H1 (cell line): Measurements from ENCODE around the gene GJD4.

Source experiments
- EZH2 ChIP-seq: fragments of 200-600 bp; sonication (generic); IDR thresholded peaks from 2 replicates; pipeline ENCODE4 v1.7.1; 2012; ENCODE audit warnings: low read depth, mild to moderate bottlenecking, moderate library complexity, low read length, inconsistent platforms; ENCODE audit not compliant: severe bottlenecking
- MAFK ChIP-seq: IDR thresholded peaks from 2 replicates; pipeline ENCODE4 v1.6.1; 2012; ENCODE audit warnings: low read depth, mild to moderate bottlenecking, improper control_type of control experiment, low read length
- POLR2AphosphoS5 ChIP-seq: IDR thresholded peaks from 2 replicates; pipeline ENCODE4 v1.6.1; 2011; ENCODE audit warnings: low read depth, low read length
- YY1 ChIP-seq: IDR thresholded peaks from 2 replicates; pipeline ENCODE4 v1.6.1; 2011; ENCODE audit warnings: low read depth, mild to moderate bottlenecking, low read length
- TF ChIP-seq, protein P1 (sequence below), 3 experiments: IDR thresholded peaks; 1 replicate in 2 of 3; 2 replicates in 1 of 3; pipeline versions ENCODE4 v1.5.1 to v1.6.1; 2011; ENCODE audit warnings: low read length in 3 of 3, mild to moderate bottlenecking in 3 of 3, inconsistent platforms in 2 of 3, low read depth in 1 of 3, moderate library complexity in 1 of 3; ENCODE audit not compliant: insufficient read depth in 1 of 3; ENCODE audit errors: control extremely low read depth in 1 of 3
- TF ChIP-seq, protein P2 (sequence below): IDR thresholded peaks from 2 replicates; pipeline ENCODE4 v1.6.1; 2012; ENCODE audit warnings: inconsistent platforms

- TF ChIP-seq, protein P1, sequence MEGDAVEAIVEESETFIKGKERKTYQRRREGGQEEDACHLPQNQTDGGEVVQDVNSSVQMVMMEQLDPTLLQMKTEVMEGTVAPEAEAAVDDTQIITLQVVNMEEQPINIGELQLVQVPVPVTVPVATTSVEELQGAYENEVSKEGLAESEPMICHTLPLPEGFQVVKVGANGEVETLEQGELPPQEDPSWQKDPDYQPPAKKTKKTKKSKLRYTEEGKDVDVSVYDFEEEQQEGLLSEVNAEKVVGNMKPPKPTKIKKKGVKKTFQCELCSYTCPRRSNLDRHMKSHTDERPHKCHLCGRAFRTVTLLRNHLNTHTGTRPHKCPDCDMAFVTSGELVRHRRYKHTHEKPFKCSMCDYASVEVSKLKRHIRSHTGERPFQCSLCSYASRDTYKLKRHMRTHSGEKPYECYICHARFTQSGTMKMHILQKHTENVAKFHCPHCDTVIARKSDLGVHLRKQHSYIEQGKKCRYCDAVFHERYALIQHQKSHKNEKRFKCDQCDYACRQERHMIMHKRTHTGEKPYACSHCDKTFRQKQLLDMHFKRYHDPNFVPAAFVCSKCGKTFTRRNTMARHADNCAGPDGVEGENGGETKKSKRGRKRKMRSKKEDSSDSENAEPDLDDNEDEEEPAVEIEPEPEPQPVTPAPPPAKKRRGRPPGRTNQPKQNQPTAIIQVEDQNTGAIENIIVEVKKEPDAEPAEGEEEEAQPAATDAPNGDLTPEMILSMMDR (IDR thresholded peaks at IDR 0.05; ENCODE audit: control extremely low read depth in 1 of 3, insufficient read depth in 1 of 3, low read depth in 1 of 3, low read length in 3 of 3), result no peak
- no peak for TF ChIP-seq POLR2AphosphoS5
- TF ChIP-seq, protein P2, sequence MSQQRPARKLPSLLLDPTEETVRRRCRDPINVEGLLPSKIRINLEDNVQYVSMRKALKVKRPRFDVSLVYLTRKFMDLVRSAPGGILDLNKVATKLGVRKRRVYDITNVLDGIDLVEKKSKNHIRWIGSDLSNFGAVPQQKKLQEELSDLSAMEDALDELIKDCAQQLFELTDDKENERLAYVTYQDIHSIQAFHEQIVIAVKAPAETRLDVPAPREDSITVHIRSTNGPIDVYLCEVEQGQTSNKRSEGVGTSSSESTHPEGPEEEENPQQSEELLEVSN, result no peak
- TF ChIP-seq MAFK, result no peak
- TF ChIP-seq EZH2, result no peak
- no peak for TF ChIP-seq YY1
Observed at GRCh38 chr10:35638101-35638500, 33.0 kb downstream of the GJD4 start.
